Measurements from ENCODE around the gene SCFD2. TPM values are rescaled to one million over a fixed set of nuclear protein-coding genes. Genes with fewer than 3 reads are reported as not detected.

SCFD2 gene
- total RNA-seq, 4 donors from 2014 or later: 24.7 to 49.2 (median 33.9) TPM

DNA sequence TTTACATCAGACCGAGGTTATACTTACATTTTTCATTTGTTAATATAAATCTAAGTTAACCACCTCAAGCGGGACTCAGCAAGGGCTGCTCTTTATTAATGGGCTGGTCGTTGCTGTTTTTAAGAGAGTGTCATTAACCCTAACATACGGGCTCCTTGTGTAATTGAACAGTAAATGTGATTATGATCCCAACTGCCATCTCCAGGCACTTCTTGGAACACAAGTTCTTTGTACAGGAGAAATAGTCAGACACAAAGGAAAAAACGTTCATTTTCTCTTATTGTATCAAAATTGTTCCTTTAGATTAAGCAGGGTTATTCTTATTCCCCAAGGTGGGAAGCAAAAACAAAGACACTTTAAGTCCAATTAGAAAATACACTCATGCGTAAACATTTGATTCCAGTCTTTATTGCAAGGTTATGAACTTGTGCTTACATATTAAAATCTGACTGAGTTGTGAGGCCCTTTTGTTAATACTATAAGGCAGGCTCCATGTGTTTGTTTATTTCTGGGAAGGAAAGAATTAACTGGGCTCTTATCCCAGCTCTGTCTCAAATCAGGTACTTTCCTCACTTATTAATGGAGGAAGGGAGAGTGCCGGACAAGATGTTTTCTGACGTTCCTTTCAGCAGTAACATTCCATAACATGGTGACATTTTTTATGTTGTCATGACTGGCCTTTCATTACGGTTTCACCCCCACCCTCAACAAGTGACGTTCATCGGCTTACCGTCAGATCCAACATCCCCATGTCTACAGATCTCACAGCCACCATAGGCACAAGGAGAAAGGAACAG is 407.8 kb downstream of the SCFD2 start:
- no peaks in the 10 kb centered on the region for H3K9me3 ChIP-seq
- H3K27ac ChIP-seq: no peak overlapping the region
- H3K4me3 ChIP-seq: no peak overlapping the region
- 47 to 56% methylated on average over 12 of the region's 12 CpGs for WGBS, 2 donors
- H3K27me3 ChIP-seq: no peaks in the 10 kb centered on the region
- DNase-seq (ENCODE audit: low spot score in 2 of 2): no peak
- H3K36me3 ChIP-seq: no peaks in the 10 kb centered on the region
- peaks cover 0 to 9% (median 0%) of the 10 kb centered on the region in 4 donors for H3K4me1 ChIP-seq
- TF ChIP-seq POLR2A (IDR thresholded peaks at IDR 0.05) (no peak), EP300 (IDR thresholded peaks at IDR 0.05) (no peak)
- TF ChIP-seq, protein P1, sequence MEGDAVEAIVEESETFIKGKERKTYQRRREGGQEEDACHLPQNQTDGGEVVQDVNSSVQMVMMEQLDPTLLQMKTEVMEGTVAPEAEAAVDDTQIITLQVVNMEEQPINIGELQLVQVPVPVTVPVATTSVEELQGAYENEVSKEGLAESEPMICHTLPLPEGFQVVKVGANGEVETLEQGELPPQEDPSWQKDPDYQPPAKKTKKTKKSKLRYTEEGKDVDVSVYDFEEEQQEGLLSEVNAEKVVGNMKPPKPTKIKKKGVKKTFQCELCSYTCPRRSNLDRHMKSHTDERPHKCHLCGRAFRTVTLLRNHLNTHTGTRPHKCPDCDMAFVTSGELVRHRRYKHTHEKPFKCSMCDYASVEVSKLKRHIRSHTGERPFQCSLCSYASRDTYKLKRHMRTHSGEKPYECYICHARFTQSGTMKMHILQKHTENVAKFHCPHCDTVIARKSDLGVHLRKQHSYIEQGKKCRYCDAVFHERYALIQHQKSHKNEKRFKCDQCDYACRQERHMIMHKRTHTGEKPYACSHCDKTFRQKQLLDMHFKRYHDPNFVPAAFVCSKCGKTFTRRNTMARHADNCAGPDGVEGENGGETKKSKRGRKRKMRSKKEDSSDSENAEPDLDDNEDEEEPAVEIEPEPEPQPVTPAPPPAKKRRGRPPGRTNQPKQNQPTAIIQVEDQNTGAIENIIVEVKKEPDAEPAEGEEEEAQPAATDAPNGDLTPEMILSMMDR (IDR thresholded peaks at IDR 0.05): no peak

DNA sequence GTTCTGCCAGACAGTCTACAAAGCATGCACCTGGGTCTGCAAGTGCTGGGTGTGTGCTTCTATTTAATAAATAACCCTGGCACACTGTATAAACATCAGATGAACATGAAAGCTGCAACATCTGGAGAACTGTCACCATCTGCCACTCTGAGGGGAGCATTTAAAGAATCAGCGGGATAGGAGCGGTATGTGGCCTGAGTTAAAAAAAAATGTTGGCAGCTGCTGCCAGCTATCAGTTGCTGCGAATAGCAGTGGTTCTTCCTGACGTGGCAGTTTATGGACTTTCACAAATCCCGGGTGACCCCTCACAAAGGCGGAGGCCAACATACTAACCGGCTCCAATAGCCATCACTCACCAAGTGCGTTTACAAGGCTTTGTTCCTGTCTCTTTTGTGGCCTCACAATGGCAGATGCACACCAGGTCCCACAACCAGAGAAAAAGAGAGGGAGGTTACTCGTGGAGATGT is 408.6 kb downstream of the SCFD2 start:
- whole genome bisulfite sequencing, 2 donors: 47 to 58% methylated on average over 9 of the region's 9 CpGs
- no peak for DNase-seq (ENCODE audit: low spot score in 2 of 2)
- Histone ChIP-seq H3K4me1 (peaks cover 0 to 9% (median 0%) of the 10 kb centered on the region in 4 donors), H3K27me3 (no peaks in the 10 kb centered on the region), H3K4me3 (no peak overlapping the region), H3K9me3 (no peaks in the 10 kb centered on the region), H3K27ac (no peak overlapping the region), H3K36me3 (no peaks in the 10 kb centered on the region)
- no peak for TF ChIP-seq EP300 (IDR thresholded peaks at IDR 0.05)
- TF ChIP-seq, protein P1 (IDR thresholded peaks at IDR 0.05): no peak
- TF ChIP-seq POLR2A (IDR thresholded peaks at IDR 0.05): no peak

DNA sequence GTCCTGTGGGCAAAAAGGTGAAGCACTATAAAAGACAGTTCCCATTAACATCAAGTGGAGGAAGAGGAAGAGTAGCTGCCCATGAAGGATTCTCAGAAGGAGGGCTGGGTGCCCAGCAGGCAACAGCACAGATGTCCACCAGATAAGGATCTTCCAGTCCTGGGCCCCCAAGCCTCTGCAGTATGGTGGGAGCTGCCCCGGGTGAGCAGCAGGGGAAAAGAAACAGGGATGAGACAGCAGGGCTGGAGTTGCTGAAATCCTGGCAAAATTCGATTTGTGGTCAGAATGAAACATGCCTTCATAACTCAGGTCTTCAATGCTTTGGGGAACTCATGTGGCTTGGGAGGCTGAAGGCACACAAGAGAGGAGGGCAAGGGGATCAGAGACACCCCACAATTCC is 409.2 kb downstream of the SCFD2 start:
- TF ChIP-seq, protein P1 (IDR thresholded peaks at IDR 0.05): no peak
- TF ChIP-seq EP300 (IDR thresholded peaks at IDR 0.05) (no peak), POLR2A (IDR thresholded peaks at IDR 0.05) (no peak)
- WGBS, 2 donors: 78 to 90% methylated on average over 2 of the region's 2 CpGs
- peaks cover 0 to 9% (median 0%) of the 10 kb centered on the region in 4 donors for H3K4me1 ChIP-seq
- no peaks in the 10 kb centered on the region for H3K36me3 ChIP-seq
- no peaks in the 10 kb centered on the region for H3K27me3 ChIP-seq
- no peaks in the 10 kb centered on the region for H3K9me3 ChIP-seq
- no peak overlapping the region for H3K27ac ChIP-seq
- DNase-seq (ENCODE audit: low spot score in 2 of 2): no peak
- H3K4me3 ChIP-seq: no peak overlapping the region

DNA sequence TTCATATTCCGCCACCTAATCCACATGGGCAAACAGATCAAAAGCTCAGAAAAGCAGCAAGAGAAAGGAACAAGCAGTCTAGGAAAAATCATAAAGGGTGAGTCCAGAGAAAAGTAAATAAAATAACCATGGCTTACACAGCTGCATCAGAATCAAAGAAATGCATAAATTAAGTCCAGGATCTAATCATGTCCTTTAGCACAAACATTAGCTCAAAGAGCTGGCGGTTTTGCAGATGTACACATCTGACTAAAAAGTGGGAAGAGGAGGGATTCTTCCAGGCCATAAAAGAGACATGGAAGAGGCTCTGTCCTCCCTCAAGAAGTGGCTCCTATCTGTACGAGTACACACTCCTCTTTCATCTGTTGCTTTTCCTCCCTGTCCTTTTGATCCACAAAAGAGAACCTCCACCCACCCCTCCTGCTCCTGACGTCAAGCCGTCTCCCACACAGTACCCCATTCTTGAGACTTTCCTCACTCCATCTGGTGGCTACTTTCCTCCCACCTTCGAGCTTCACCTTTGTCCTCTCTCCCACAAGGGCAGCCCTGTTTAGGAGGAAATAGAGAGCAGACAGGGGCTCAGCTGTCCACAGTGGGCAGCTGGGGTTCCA is 411.2 kb downstream of the SCFD2 start:
- TF ChIP-seq, protein P1 (IDR thresholded peaks at IDR 0.05): no peak
- no peak for TF ChIP-seq POLR2A (IDR thresholded peaks at IDR 0.05)
- TF ChIP-seq EP300 (IDR thresholded peaks at IDR 0.05): no peak
- Histone ChIP-seq H3K4me1 (peaks cover 0 to 9% (median 0%) of the 10 kb centered on the region in 4 donors), H3K4me3 (no peak overlapping the region), H3K9me3 (no peaks in the 10 kb centered on the region), H3K27ac (no peak overlapping the region), H3K27me3 (no peaks in the 10 kb centered on the region), H3K36me3 (peaks cover 0 to 6% (median 0%) of the 10 kb centered on the region in 3 donors)
- 51 to 58% methylated on average over 6 of the region's 6 CpGs for WGBS, 2 donors
- DNase-seq (ENCODE audit: low spot score in 2 of 2): no peak

DNA sequence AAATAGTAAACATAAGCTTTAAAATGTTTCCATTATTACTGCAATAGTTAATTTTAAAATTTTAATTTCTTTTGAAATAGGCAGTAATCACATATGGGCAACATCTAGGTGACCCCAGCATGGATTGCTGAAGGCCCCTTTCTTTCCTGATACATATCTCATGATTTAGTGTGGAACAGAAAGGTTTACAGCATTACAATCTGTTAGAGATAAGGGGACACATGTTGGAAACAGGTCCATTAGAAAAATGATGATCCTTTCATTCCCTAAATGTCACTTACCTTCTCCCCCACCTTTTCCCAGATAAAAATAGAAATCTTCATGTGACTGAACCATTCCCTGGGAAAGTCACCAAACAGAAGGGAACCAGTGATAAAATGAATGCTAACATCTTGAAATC is 413.3 kb downstream of the SCFD2 start:
- Histone ChIP-seq H3K27me3 (no peaks in the 10 kb centered on the region), H3K4me3 (no peak overlapping the region), H3K9me3 (no peaks in the 10 kb centered on the region), H3K27ac (no peak overlapping the region), H3K4me1 (peaks cover 0 to 2% (median 0%) of the 10 kb centered on the region in 4 donors), H3K36me3 (peaks cover 0 to 6% (median 0%) of the 10 kb centered on the region in 3 donors)
- DNase-seq (ENCODE audit: low spot score in 2 of 2): no peak
- TF ChIP-seq, protein P1 (IDR thresholded peaks at IDR 0.05): no peak
- TF ChIP-seq POLR2A (IDR thresholded peaks at IDR 0.05) (no peak), EP300 (IDR thresholded peaks at IDR 0.05) (no peak)
